A549 (cell line): ENCODE data around the gene ZFPM1. TPM values are rescaled to one million over a fixed set of nuclear protein-coding genes. Genes with fewer than 3 reads are reported as not detected.

Experiments
- ATAC-seq, 2 experiments: fragments of 200-7000 bp in 1 of 2; fragments of >200 bp in 1 of 2; cut with Nextera tagmentation in 1 of 2; cut with Tn5 transposase in 1 of 2; 3 replicates each; pipeline versions ENCODE4 v1.8.0 to v1.9.1; 2018 to 2020; ENCODE audit warnings: mild to moderate bottlenecking in 1 of 2, moderate library complexity in 1 of 2
- CTCF ChIA-PET: fragments of 300-600 bp; sonication (Branson Sonifier 250); formaldehyde crosslinking; extraction: SDS; loops from one replicate; lab custom pipeline; 2021; ENCODE audit warnings: antibody characterized with exemption, inconsistent platforms; lab: Yijun Ruan, JAX
- POLR2A ChIA-PET: fragments of 350-600 bp; formaldehyde crosslinking; extraction: SDS; loops from one replicate; lab custom pipeline; 2021; ENCODE audit warnings: antibody characterized with exemption, inconsistent platforms; lab: Yijun Ruan, JAX
- DNase-seq, 2 experiments: peaks; one replicate each; pipeline versions ENCODE4 v3.0.0 to v3.0.0-alpha.2; 2011 to 2016; ENCODE audit warnings: low read depth in 1 of 2, low spot score in 1 of 2
- FAIRE-seq: peaks from 2 replicates; lab custom pipeline; 2011; peaks lifted over from hg19 to GRCh38; lab: Jason Lieb, UNC
- H3K27ac ChIP-seq, 2 experiments: fragments of >200 bp; sonication (Bioruptor Twin); formaldehyde crosslinking; 3 replicates each; pipeline ENCODE4 v1.5.1; 2016 to 2017
- H3K4me1 ChIP-seq: fragments of >200 bp; sonication (Bioruptor Twin); formaldehyde crosslinking; 3 replicates; pipeline ENCODE4 v1.6.1; 2016
- H3K4me2 ChIP-seq: fragments of >200 bp; sonication (Bioruptor Twin); formaldehyde crosslinking; 3 replicates; pipeline ENCODE4 v1.6.1; 2016
- H3K4me3 ChIP-seq: fragments of >200 bp; sonication (Bioruptor Twin); formaldehyde crosslinking; 3 replicates; pipeline ENCODE4 v1.5.1; 2016
- H3K9me3 ChIP-seq: fragments of >200 bp; sonication (Bioruptor Twin); formaldehyde crosslinking; 3 replicates; pipeline ENCODE4 v1.6.1; 2016
- BCL3 ChIP-seq: fragments of >200 bp; sonication (Bioruptor Twin); formaldehyde crosslinking; IDR thresholded peaks from 3 replicates; pipeline ENCODE4 v1.6.1; 2016
- CBX8 ChIP-seq: fragments of 200-600 bp; sonication (generic); IDR thresholded peaks from 2 replicates; pipeline ENCODE4 v1.6.1; 2016
- CEBPB ChIP-seq, 2 experiments: fragments of >200 bp in 1 of 2; sonication (Bioruptor Twin) in 1 of 2; formaldehyde crosslinking in 1 of 2; IDR thresholded peaks; 2 replicates each; pipeline ENCODE4 v1.6.1; 2012 to 2016
- CHD4 ChIP-seq: fragments of 200-600 bp; sonication (generic); IDR thresholded peaks from 2 replicates; pipeline ENCODE4 v1.6.1; 2016; ENCODE audit warnings: antibody characterized with exemption, mild to moderate bottlenecking, borderline replicate concordance
- CTCF ChIP-seq: fragments of >200 bp; sonication (Bioruptor Twin); formaldehyde crosslinking; IDR thresholded peaks from 3 replicates; pipeline ENCODE4 v1.5.1; 2016
- E2F6 ChIP-seq: IDR thresholded peaks from 2 replicates; pipeline ENCODE4 v1.6.1; 2012; ENCODE audit warnings: low read depth, borderline replicate concordance
- HDAC2 ChIP-seq: fragments of 200-600 bp; sonication (generic); IDR thresholded peaks from 2 replicates; pipeline ENCODE4 v1.6.1; 2016
- HES2 ChIP-seq: fragments of >200 bp; sonication (Bioruptor Twin); formaldehyde crosslinking; IDR thresholded peaks from 2 replicates; pipeline ENCODE4 v1.6.1; 2016
- KDM1A ChIP-seq: fragments of 200-600 bp; sonication (generic); IDR thresholded peaks from 2 replicates; pipeline ENCODE4 v1.6.1; 2016; ENCODE audit warnings: low read depth, mild to moderate bottlenecking
- MAFK ChIP-seq: fragments of 450-650 bp; IDR thresholded peaks from 2 replicates; pipeline ENCODE4 v1.6.1; 2014; ENCODE audit not compliant: partially characterized antibody
- MYC ChIP-seq: IDR thresholded peaks from 2 replicates; pipeline ENCODE4 v1.6.1; 2012; ENCODE audit warnings: mild to moderate bottlenecking, inconsistent platforms, low read length, improper control_type of control experiment, borderline replicate concordance
- NPAS2 ChIP-seq: fragments of 250-450 bp; sonication (Bioruptor Pico); IDR thresholded peaks from 2 replicates; pipeline ENCODE4 v1.8.0; 2022; ENCODE audit warnings: mild to moderate bottlenecking, moderate library complexity, borderline replicate concordance
- NR3C1 ChIP-seq: fragments of >200 bp; sonication (Bioruptor Twin); formaldehyde crosslinking; IDR thresholded peaks from 3 replicates; pipeline ENCODE4 v1.6.1; 2017
- POLR2A ChIP-seq: IDR thresholded peaks from 2 replicates; pipeline ENCODE4 v1.6.1; 2012; ENCODE audit warnings: mild to moderate bottlenecking, low read length
- POLR2AphosphoS2 ChIP-seq: conservative IDR thresholded peaks from 2 replicates; pipeline ENCODE4 v1.6.1; 2012; ENCODE audit warnings: low read length, improper control_type of control experiment, inconsistent platforms
- RAD21 ChIP-seq, 2 experiments: fragments of >200 bp in 1 of 2; sonication (Bioruptor Twin) in 1 of 2; formaldehyde crosslinking in 1 of 2; IDR thresholded peaks in 1 of 2; conservative IDR thresholded peaks in 1 of 2; 2 replicates in 1 of 2; 3 replicates in 1 of 2; pipeline ENCODE4 v1.6.1; 2012 to 2018; ENCODE audit warnings: inconsistent platforms in 1 of 2
- RCOR1 ChIP-seq: fragments of 150-350 bp; IDR thresholded peaks from 2 replicates; pipeline ENCODE4 v1.6.1; 2014; ENCODE audit warnings: antibody characterized with exemption, low read length, low read depth
- RFX5 ChIP-seq: fragments of 450-650 bp; IDR thresholded peaks from 2 replicates; pipeline ENCODE4 v1.7.1; 2014; ENCODE audit warnings: antibody characterized with exemption, mild to moderate bottlenecking, moderate library complexity
- RNF2 ChIP-seq: fragments of 200-600 bp; sonication (generic); IDR thresholded peaks from 2 replicates; pipeline ENCODE4 v1.6.1; 2016; ENCODE audit warnings: low read depth, mild to moderate bottlenecking, antibody characterized with exemption, moderate library complexity, borderline replicate concordance
- TP53 ChIP-seq: fragments of 250-450 bp; sonication (Bioruptor Pico); IDR thresholded peaks from 2 replicates; pipeline ENCODE4 v1.5.0; 2021; ENCODE audit warnings: mild to moderate bottlenecking, moderate library complexity
- ZNF302 ChIP-seq: fragments of 250-450 bp; sonication (Bioruptor Pico); IDR thresholded peaks from 2 replicates; pipeline ENCODE4 v1.9.0; 2021; ENCODE audit warnings: inconsistent platforms, mild to moderate bottlenecking, moderate library complexity
- WGBS: methylation state at CpG from one replicate; pipeline ENCODE4 v1.1.6; 2017; ENCODE audit errors: missing lambda C conversion rate; 5-methylcytosine and 5-hydroxymethylcytosine counted together
- polyA plus RNA-seq, 4 experiments: library from polyadenylated mRNA; depleted of rRNA in 3 of 4; stranded (reverse); fragments of >200 nt; fragmentation: RNase III in 1 of 4; extraction: RNeasy Plus Mini Kit Qiagen cat#74134 plus additional on column Dnase treatment in 1 of 4; gene quantifications; 2 replicates in 3 of 4; 3 replicates in 1 of 4; pipeline ENCODE4 v1.2.3, GENCODE V29; 2011 to 2017

Gene ZFPM1
- polyA plus RNA-seq, 2 of the 4 experiments (the other 2 are of a cell fraction), result 0.36 to 2.5 TPM

- no peaks in the 10 kb centered on the region for H3K9me3 ChIP-seq
- ChIA-PET CTCF (interaction anchor here (0.6 to 1.3 kb wide), 3 partner anchors 29 to 430 kb away, joined by 3 read pairs; no protein-coding TSS in a partner anchor), POLR2A (no interaction called here)
- H3K4me3 ChIP-seq, result no peak overlapping the region
- H3K4me2 ChIP-seq, result no peak overlapping the region
- FAIRE-seq, result no peak
- no peak for ATAC-seq
- H3K27ac ChIP-seq, result no peak overlapping the region
- WGBS, result 89% methylated on average over 16 of the region's 16 CpGs
- no peak for TF ChIP-seq RFX5
- no peak for TF ChIP-seq RCOR1
- TF ChIP-seq E2F6, result no peak
- TF ChIP-seq POLR2AphosphoS2, result no peak
- no peak for TF ChIP-seq MAFK
- no peak for TF ChIP-seq HDAC2
- no peak for TF ChIP-seq CBX8
- TF ChIP-seq NPAS2 (CRISPR knock-in tag), result no peak
- no peak for TF ChIP-seq CHD4
- TF ChIP-seq RNF2, result no peak
- TF ChIP-seq BCL3, result no peak
- TF ChIP-seq RAD21 (conservative IDR thresholded peaks at IDR 0.05 in 1 of 2, IDR thresholded peaks at IDR 0.05 in 1 of 2), result no peak
- no peak for TF ChIP-seq TP53 (CRISPR knock-in tag)
- TF ChIP-seq POLR2A, result no peak
- TF ChIP-seq HES2, result no peak
- TF ChIP-seq NR3C1, result no peak
- TF ChIP-seq ZNF302, result no peak
- no peak for TF ChIP-seq CTCF
- no peaks in the 10 kb centered on the region for H3K4me1 ChIP-seq
- no peak for DNase-seq
These were observed 40.3 kb upstream of the ZFPM1 start for GRCh38 chr16:88412766-88413165.

GRCh38 chr16:88413231-88413630, 39.8 kb upstream of the ZFPM1 start:
- Histone ChIP-seq H3K27ac (no peak overlapping the region), H3K9me3 (no peaks in the 10 kb centered on the region), H3K4me3 (no peak overlapping the region), H3K4me1 (no peaks in the 10 kb centered on the region), H3K4me2 (no peak overlapping the region)
- WGBS, result 87% methylated on average over 10 of the region's 12 CpGs
- TF ChIP-seq CEBPB (IDR thresholded peaks at IDR 0.05) (no peak), MYC (no peak)
- ATAC-seq, result peak in 1 of 2 experiments; percentile 4; a peak in 3 of 6 replicates
- CTCF ChIA-PET, result interaction anchor here (0.7 kb wide), 1 partner anchor 431 kb away, joined by 3 read pairs; no protein-coding TSS in a partner anchor
- FAIRE-seq, result no peak
- no peak for DNase-seq
- POLR2A ChIA-PET, result no interaction called here

GRCh38 chr16:88413631-88414030, 39.4 kb upstream of the ZFPM1 start:
- Histone ChIP-seq H3K4me2 (no peak overlapping the region), H3K27ac (no peak overlapping the region), H3K9me3 (no peaks in the 10 kb centered on the region), H3K4me3 (no peak overlapping the region), H3K4me1 (no peaks in the 10 kb centered on the region)
- 92% methylated on average over 6 of the region's 12 CpGs for WGBS
- TF ChIP-seq KDM1A (no peak), NPAS2 (CRISPR knock-in tag) (no peak), MAFK (no peak)
- ATAC-seq, result peak in 1 of 2 experiments; percentile 6; a peak in 3 of 6 replicates
- ChIA-PET POLR2A (no interaction called here), CTCF (interaction anchor here (0.7 kb wide), 1 partner anchor 431 kb away, joined by 3 read pairs; no protein-coding TSS in a partner anchor)
- no peak for FAIRE-seq
- DNase-seq, result no peak
